GM21447 (cell line): ENCODE data around the gene IL2RA.

ENCODE experiments used
- ATAC-seq: cut with Tn5 transposase; IDR thresholded peaks from one replicate; pipeline ENCODE4 v1.9.1; 2021; ENCODE audit not compliant: unreplicated experiment

The IL2RA gene

DNA sequence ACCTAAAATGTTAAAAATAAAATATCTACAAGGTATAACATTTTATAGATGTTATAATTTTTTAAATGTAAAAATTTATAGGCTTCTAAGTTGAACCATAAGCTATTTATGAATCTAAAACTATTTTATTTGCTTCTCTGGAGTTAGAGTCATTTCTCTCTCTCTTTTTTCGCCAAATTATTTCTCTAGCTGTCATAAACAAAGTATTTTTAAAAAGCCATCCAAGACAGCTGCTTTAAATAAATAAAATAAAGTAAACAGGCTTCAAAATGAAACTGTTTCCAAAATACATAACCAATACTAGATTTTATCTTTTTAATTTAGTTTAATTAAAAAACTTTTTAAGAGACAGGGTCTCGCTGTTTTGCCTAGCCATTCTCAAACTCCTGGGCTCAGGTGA lies 72.4 kb downstream of the IL2RA start:
- no peak for ATAC-seq

DNA sequence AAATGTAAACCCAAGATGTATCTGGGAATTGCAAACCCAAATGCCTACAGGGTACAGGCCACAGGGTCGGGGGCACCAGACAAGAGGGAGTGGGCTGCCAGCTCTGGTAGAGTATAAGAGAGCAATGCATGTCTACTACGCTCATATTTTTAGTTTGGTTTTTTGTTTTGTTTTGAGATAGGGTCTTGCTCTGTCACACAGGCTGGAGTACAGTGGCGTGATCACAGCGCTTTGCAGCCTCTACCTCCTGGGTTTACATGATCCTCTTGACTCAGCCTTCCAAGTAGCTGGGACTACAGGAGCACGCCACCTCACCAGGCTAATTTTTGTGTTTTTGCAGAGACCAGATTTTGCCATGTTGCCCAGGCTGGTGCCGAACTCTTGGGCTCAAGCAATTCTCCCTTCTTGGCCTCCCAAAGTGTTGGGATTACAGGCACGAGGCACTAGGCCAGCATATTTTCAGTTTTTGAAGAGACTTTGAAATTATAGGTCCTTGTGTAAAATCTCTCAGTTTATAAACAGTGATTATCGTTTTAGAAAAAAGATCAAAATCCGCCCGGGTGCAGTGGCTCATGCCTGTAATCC lies 73.7 kb downstream of the IL2RA start:
- ATAC-seq = no peak

DNA sequence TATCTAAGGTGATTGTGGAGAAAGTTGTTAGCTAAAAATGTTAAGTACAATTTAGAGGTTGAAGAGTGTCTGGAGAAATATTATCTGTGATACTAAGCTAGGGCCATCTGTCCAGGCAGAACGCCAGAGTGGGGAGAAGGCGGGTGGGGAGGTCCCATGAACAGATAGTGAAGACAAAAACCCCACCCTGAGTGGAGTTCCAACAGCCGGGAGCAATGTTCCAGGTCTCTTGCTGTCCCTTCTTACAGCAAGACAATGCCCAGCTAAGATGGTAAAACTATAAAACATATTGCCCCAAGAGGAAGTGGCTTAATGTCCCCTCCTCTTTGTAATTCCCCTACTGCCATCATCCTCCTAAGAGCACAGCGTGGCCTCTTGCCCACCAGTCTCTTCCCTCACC lies 74.4 kb downstream of the IL2RA start:
- no peak for ATAC-seq

DNA sequence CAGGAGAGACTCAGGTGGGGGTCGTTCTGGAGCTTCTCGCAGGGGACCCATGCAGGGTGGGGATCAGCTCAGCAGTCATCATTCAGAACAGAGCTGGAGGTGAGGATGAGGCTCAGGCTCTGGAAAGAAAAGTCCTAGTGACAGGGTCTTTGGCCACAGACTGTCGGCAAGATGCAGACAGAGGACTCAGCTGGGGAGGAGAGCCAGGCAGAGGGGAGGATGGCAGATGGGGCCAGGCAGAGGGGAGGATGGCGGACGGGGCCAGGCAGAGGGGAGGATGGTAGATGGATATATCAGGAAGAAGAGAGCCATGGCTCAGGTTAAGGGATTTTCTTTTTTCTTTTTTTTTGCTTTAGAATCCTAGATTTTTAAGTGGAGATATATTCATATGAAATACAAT lies 77.1 kb downstream of the IL2RA start:
- ATAC-seq = no peak

DNA sequence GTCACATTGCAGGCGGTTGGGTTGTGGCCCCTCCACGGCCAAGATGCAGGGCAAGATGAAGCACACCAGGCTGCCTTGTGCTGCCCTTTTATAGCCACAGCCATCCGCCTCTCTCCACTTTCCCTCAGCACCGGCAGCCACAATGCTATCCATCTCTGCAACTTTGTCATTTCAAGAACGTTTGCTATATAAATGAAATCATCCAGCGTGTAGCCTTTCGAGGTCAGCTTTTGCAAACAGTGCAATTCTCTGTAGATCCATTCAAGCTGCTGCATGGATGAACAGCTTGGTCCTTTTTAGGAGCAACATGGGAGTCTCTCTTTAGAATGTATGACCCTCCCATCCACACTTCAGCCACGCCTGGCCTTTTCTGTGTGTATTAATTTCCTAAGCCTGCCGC lies 78.4 kb downstream of the IL2RA start:
- ATAC-seq = no peak

DNA sequence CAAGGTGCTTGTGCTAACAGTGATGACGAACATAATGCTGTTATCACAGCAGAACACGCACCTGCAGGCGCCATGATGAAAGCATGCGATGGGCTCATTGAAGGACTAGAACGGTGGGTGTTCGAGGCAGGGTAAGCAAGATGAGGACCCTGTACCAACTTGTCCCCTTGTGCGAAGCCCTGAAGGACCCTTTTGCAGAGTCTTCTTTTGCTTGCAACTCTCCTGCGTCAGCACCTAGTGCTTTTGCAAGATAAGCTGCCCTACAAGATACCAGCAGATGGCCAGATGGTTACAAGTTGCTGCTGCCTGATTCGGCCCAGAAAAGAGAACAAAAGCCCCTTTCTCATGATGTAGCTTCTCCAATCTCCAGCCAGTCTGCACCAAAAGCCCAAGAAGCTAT lies 80.6 kb downstream of the IL2RA start:
- ATAC-seq = no peak

DNA sequence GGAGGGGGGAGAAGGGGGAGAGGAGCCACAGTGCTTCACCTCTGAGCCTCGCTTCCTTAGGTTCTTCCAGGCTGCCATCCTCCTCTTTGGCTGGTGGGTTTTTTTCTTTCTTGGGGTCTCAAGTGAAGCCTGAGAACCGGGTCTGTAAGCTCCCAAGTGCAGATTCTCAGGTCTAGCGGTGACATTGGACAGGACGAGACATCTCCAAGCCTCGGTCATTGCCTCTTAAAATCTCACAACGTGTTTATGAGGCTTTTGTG lies 84.0 kb downstream of the IL2RA start:
- ATAC-seq = no peak

DNA sequence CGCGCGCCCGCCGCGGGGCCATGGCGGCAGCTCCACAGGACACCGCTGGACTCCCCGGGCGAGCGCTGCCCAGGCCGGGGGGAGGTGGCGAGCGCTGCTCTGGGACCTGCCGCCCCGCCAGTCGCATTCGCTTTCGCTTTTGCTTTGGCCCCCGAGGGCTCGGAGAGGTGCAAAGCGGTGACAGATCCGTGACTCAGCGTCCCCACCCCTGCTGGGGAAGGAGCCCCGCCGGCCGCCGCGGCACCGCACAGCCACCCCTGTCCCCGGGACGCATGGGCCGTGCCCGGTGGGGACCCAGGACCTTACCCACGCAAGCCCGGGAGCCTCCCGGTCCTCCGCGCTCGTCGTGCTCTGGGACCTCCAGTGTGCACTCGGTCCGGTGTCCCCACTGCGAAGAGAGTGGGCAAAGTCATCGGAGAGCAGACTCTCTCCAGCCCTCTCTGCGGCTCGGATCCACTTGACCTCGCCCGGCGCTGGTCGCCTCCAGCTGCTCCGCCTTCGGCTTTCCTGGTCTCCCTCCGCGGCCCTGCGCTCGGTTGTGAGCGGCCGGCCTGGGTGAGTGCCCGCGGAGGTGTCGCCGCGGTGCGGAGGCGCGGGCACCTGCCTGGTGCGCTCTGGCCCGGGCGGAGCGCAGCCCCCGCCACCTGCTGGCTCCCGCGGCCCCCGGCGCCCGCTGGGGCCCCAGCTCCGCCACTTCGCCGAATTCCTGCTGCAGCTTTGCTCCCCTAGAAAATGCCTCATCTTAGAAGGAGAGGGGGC lies 84.5 kb downstream of the IL2RA start, which contains the start of gene IL15RA:
TSS of gene IL15RA (minus strand) at position 73 of the 759 bp plus-strand sequence. CDS start at position 22, 51 bp downstream.
- peak; percentile 54 for ATAC-seq

DNA sequence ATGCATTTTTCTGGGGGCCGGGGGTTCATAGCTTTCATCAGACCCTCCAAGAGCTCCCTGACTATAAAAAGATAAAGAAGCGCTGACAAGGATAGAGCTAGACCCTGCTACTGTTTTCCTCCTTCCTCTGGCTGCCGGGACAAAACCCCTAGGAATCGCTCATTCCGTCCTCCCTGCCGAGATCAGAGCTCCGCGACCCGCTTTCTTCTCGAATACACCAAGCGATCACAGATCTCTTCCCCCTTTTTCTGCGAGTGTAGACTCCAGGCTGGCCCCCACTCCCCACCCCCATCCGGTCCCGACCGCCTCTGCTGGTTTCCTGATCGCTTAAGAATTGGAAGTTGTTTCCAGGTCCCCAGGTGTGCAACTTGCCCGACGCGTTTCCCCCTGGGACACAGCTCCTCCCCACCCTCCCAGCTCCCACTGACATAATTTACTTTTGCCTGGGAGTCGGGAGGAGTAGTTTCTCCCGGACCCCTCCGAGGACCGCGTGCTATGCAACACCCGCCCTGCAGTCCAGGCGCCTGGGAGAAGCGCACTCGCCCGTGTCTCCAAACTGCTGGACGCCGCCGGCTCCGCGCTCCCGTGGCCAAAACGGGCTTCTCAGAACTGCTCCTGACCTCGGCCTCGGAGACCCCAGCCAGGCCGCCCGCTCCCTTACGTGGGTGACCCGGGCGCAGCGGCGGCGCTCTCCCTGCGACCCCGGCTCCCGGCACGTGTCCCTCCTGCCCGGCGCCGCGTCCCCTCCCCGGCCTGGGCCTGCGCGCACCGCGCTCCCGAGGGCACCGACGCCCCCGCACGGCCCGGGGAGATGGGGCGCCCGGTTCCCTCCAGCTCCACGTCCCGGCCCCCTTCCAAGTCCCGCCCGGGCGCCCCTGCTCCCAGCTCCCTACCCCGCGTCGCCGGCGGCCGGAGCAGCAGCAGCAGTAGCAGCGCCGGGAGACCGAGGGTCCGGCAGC lies 85.4 kb downstream of the IL2RA start:
- ATAC-seq = peak; percentile 15

DNA sequence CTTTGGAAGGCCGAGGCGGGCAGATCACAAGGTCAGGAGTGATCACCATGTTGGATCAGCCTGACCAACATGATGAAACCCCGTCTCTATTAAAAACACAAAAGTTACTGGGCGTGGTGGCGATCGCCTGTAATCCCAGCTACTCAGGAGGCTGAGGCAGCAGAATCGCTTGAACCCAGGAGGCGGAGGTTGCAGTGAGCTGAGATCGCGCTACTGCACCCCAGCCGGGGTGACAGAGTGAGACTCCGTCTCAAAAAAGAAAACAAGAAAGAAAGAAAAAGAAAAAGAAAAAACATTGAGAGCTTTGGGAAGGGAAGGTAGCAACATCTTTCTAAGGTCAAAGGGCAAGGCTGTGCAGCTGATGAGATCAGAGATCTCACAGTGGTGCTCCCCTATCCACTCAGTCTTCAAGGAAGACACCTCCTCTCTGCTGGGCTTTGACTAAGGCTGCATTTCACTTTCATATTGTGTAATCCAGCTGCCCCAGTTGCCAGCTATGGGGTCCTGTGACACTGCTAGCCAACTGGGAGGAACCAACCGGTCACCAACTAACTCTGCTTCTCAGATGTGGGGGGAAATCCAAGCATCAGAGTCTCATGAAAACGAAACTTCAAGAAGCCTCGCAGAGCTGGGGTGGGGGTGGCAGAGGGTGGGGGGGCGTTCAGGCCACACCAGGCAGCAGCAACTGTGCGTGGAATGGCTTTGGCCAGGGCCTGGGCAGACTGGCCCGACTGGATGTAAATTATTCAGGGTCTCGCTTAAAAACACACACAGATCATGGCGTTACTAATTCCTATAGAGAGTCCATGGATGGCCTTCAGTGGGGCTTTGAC lies 86.3 kb downstream of the IL2RA start:
- peak; percentile 61 for ATAC-seq

DNA sequence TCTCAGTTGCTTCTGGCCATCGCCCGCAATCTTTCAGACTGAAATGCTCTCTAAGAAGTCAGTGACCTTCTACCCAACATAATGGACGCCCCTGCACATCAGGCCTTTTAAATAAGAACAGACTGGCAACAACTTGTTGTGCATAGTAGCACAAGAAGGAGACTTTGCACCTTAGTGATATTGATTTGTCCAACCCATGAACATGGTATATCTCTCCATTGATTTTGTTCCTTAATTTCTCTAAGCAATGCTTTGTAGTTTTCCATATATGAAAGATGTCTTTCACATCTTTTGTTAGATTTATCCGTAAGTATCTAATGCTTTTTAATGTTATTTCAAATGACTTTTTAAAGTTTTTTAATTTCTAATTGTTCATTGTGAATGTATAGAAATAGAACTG lies 89.1 kb downstream of the IL2RA start:
- ATAC-seq = no peak

DNA sequence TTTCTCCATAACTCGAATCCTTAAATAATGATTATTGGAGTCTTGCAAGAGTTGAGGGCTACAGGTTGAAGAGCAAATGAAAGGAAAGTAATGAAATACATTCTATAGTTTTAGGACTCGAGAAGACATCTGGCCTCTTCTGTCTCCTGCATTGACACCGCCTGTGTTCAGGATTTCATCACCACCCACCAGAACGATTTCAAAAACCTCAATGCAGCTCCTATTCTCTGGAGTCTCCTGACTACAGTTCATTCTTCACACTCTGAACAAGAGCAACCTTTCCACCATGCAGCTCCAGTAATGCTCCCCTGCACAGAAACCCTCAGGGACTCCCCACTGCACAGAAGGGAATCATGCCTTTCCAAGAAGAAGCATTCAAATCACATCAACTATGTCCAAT lies 90.3 kb downstream of the IL2RA start:
- no peak for ATAC-seq

DNA sequence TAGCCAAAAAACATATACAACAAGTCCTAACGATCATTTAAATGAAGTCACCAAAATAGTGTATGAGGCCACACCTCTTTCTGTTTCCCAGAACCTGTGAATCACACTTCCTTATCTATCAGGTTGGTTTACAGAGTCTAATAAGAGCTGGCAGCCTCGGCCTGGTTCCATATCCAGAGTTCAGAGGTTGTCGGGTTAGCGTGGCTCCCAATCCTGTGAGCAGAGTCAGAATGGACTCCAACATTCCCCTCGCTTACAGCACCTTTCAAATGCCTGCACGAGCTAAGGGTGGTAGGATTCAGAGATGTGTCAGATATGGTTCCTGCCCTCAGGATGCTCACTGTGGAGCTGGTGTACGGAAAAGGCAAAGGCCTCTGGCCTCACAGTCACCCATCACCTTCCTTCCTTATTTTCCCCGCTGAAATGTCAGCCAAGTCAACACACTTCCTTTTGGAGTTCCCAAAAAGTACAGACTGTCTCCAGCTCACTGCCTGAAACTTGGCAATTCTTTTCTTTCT lies 90.8 kb downstream of the IL2RA start:
- no peak for ATAC-seq

DNA sequence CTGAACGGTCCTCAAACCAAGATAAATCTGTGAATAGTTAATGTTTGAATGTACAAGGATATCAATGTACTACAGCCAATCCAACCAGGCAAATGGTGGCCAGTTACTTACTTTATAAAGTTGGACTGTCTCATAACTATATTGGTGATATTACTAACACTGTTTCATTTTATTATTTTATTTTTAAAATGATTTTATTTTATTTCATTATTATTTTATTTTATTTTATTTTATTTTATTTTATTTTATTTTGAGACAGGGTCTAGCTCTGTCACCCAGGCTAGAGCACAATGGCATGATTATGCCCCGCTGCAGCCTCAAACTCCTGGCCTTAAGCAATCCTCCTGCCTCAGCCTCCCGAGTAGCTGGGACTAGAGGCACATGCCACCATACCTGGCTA lies 91.6 kb downstream of the IL2RA start:
- ATAC-seq = no peak

DNA sequence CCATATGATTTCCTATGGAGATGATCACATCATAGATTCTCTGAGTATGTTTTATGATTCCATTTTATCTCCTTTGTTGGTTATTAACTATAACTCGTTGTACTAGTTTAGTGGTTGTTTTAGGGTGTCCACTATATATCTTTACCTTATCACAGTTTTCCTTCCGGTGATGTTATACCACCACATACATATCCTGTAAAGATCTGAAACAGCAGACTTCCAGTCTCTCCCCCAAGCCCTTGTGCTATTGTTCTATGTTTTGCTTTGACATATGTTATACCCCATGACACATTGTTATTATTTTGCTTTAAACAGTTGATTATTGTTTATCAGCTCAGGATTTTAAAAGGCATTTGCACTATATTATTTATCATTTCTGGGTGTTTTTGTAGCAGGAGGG lies 92.1 kb downstream of the IL2RA start:
- no peak for ATAC-seq

DNA sequence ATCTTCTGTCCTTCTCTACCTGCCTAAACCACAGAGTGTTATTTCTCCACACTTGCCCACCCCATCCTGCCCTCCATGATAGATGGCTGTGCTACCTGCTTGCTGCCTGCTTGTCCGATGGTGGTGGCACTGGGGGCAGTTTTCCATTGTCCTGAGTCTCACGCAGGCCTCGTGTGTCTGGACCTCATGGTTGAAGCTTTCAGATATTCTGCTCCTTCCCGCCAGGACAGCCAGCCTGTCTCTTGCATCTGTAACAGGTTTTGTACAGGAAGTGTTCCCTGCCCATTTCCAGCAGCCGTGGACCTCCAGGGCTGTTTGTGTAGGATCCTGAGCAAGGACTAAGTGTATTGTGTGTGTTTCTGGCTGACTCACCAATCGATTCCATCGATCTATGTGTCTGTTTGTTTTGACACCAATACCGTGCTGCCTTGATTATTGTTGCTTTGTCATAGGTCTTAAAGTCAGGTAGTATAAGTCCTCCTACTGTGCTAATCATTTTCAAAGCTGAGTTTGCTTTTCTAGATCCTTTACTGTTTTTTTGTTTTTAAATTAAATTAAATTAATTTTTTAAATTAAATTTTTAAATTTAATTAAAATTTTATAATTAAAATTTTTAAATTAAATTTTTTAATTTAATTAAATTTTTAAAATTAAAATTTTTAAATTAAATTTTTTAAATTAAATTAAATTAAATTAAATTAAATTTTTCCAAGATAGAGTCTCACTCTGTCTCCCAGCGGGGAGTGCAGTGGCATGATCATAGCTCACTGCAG lies 93.3 kb downstream of the IL2RA start:
- ATAC-seq = no peak

DNA sequence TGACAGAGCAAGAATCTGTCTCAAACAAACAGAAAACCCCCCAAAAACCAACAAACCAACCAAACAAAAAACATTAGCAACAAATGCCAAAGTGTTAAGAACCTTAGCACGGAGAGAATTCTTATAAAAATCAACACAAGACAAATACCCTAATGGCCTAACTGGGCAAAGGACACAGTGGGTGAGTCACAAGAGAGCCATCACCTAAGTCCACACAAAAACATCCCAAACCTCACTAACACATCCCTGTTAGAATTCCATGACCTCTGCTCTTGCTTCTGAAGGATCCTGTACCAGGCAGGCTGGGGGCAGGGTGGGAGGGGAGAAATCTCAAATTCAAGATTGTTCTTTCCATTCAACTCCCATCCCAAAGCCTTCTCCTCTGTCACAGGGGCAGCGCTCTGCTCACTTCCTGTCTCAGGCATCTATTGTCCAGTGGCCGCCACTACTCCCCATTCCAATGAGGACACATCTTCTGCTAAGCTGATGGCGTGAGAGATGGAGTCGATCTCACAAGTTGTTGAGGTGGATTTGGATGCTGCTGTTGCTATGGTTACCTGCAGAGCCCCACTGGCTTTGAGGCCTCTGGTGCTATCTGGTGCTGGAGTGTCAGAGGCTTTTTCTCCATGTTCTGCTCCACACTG lies 94.0 kb downstream of the IL2RA start:
- no peak for ATAC-seq

DNA sequence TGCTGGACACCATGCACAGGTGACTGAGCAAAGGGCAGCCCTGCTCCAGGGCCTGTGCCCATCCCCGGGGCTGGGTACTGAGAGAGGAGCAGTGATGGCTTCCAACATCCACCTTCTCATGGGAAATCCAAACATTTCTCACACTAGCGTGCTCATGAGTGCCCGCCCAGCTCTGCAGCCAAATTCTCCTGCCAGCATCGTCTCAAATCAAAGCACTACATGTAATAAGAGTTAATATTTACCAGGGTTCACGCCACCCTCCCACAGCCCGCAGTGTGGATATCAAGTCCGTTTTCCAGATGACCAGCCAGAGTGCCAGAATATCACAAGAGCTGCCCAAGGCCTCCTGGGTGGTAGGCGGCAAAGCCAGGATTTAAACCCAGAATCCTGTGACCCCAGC lies 96.9 kb downstream of the IL2RA start:
- no peak for ATAC-seq

DNA sequence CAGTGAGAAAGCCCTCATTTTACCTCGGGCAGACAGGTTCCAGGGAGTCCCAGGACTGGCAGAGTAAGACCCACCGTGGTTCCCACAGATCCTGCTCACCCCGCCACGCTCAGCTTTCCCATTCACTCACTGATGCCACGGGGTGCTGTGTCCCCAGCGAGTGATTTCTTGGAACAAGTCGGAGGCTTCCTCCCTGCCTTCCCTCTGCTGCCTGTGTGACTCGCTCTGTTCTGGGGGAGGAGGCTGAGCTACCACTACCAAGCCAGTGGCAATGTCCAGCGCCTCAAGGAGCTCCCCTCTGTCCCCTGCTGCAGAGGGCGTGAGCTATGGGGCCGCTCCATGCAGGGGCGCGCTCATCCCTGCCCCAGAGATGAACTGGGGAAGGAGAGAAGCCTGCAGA lies 97.4 kb downstream of the IL2RA start:
- ATAC-seq = no peak

DNA sequence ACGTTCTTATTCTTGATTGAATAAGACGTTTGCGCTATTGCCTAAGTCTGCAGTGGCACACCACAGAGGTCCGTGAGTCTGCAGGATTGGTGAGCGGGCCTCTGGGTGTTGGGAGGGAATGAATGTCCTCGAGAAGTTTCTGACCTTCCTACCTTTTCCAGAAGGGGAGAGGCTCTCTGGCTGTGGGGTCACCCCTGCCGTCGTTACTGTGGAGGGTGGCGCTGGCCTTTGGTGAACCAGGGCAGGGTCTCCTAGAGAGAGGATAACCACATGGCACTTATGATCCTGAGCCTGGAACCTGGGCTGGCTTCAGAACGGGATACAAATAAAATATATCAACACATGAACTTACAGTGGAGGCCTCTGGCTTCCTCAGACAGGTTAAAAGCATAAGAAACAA lies 98.6 kb downstream of the IL2RA start:
- ATAC-seq = no peak
